Measurements from ENCODE around the gene BAD.
A peak's percentile ranks its signal among the peaks of the same experiment; 100 is the strongest.
"Not testable (repeated sequence)": the region's sequence is repeated elsewhere in the genome, so short reads cannot be mapped to it uniquely, and the experiment has no call there.

BAD gene

DNA sequence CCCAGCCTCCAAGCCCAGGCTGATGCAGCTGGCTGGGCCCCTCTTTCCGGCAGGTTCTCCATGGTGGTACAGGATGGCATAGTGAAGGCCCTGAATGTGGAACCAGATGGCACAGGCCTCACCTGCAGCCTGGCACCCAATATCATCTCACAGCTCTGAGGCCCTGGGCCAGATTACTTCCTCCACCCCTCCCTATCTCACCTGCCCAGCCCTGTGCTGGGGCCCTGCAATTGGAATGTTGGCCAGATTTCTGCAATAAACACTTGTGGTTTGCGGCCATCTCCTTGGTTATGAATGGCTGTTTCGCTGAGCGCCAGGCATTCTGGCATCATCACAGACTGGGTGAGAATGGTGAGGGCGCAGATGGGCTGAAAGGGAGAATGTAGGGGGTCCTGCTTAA lies 37.1 kb upstream of the BAD start:
- no CpG with 5 or more reads among the region's 5 CpGs for WGBS (ENCODE audit: insufficient coverage, insufficient read length)
- H3K36me3 ChIP-seq (ENCODE audit: control insufficient read depth, insufficient read depth, low read length) = peaks cover 14% of the 10 kb centered on the region
- H3K4me3 ChIP-seq (ENCODE audit: low read length) = no peak overlapping the region
- H3K27me3 ChIP-seq (ENCODE audit: control insufficient read depth, insufficient read depth, low read length) = no peaks in the 10 kb centered on the region
- H3K4me1 ChIP-seq (ENCODE audit: control insufficient read depth, insufficient read depth, low read length) = peaks cover 4% of the 10 kb centered on the region
- H3K27ac ChIP-seq (ENCODE audit: low read length) = no peak overlapping the region
- no peak for DNase-seq (ENCODE audit: low read depth, low spot score)
- H3K9me3 ChIP-seq (ENCODE audit: control insufficient read depth, insufficient read depth, low read length) = no peaks in the 10 kb centered on the region

DNA sequence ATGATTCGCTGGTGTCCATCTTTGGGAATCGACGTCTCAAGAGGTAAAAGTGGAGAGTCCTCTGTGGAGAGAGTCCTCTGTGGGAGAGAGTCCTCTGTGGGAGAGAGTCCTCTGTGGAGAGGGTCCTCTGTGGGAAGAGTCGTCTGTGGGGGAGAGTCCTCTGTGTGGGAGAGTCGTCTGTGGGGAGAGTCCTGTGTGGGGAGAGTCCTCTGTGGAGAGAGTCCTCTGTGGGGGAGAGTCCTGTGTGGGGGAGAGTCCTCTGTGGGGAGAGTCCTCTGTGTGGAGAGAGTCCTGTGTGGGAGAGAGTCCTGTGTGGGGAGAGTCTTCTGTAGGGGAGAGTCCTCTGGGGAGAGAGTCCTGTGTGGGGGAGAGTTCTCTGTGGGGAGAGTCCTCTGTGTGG lies 36.6 kb upstream of the BAD start:
- Histone ChIP-seq H3K36me3 (ENCODE audit: control insufficient read depth, insufficient read depth, low read length) (peaks cover 14% of the 10 kb centered on the region), H3K27me3 (ENCODE audit: control insufficient read depth, insufficient read depth, low read length) (no peaks in the 10 kb centered on the region), H3K4me1 (ENCODE audit: control insufficient read depth, insufficient read depth, low read length) (peaks cover 4% of the 10 kb centered on the region), H3K4me3 (ENCODE audit: low read length) (no peak overlapping the region), H3K27ac (ENCODE audit: low read length) (no peak overlapping the region), H3K9me3 (ENCODE audit: control insufficient read depth, insufficient read depth, low read length) (no peaks in the 10 kb centered on the region)
- WGBS (ENCODE audit: insufficient coverage, insufficient read length) = no CpG with 5 or more reads among the region's 5 CpGs
- DNase-seq (ENCODE audit: low read depth, low spot score) = no peak

DNA sequence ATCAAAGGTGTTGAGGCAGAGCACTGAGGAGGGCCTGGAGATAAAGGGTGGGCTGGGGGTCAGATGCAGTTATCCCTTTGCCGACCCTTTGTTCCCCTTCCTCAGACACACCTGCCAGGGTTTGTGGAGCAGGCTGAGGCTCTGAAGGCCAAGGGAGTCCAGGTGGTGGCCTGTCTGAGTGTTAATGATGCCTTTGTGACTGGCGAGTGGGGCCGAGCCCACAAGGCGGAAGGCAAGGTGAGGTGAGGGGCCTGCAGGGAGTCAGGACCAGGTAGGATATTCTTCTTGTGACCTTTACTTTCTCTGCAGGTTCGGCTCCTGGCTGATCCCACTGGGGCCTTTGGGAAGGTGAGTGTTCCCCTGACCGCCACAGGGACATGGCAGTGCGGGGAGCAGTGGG lies 36.1 kb upstream of the BAD start:
- no peak for DNase-seq (ENCODE audit: low read depth, low spot score)
- Histone ChIP-seq H3K27me3 (ENCODE audit: control insufficient read depth, insufficient read depth, low read length) (no peaks in the 10 kb centered on the region), H3K27ac (ENCODE audit: low read length) (no peak overlapping the region), H3K36me3 (ENCODE audit: control insufficient read depth, insufficient read depth, low read length) (peaks cover 14% of the 10 kb centered on the region), H3K4me1 (ENCODE audit: control insufficient read depth, insufficient read depth, low read length) (peaks cover 4% of the 10 kb centered on the region), H3K4me3 (ENCODE audit: low read length) (no peak overlapping the region), H3K9me3 (ENCODE audit: control insufficient read depth, insufficient read depth, low read length) (no peaks in the 10 kb centered on the region)
- WGBS (ENCODE audit: insufficient coverage, insufficient read length) = no CpG with 5 or more reads among the region's 7 CpGs

DNA sequence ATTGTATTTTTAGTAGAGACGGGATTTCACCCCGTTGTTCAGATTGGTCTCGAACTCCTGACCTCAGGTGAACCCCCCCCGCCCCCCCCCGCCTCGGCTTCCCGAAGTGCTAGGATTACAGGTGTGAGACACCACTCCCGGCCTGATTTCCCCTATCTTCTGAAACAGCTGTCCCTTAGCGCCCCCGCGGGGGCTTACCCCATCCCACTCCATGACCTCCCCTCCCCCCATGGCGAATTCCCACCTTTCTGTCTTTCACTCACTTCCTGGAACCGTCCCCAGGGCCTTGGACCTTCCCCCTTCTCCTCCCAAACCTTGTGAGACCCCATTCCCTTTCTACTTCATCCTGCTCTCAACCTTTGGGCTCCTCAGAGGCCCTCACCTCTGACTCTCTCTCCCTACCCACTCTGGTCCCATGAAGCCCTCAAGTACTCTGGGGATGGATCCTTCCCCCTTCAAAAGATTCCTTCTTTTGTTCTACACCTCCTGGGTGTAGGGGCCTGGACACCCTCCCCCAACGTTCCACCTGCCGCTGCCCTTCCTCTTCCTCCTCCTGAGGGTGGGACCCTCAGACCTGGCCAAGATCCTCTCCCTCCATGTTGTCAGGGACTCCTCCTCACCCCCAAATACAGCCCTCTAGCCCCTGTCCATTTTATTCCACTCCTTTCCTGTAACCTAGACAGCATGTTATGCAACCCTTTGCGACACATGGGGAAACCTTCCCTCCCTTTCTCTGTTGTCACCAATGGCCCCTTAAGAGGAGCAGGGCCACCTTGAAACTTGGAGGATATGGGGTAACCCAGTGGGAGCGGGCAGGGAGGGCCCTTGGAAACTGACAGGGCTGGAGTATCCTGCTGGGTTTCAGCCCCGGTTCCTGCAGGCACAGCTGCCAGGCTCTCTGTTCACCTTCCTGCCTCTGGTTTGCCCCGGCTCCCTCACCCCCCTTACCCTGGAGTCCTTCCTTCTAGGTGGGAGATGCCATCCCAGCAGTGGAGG lies 34.6 kb upstream of the BAD start:
- H3K4me3 ChIP-seq (ENCODE audit: low read length) = peak overlapping the region; percentile 67; the same call in 1 of the 2 replicates
- H3K9me3 ChIP-seq (ENCODE audit: control insufficient read depth, insufficient read depth, low read length) = no peaks in the 10 kb centered on the region
- H3K4me1 ChIP-seq (ENCODE audit: control insufficient read depth, insufficient read depth, low read length) = peaks cover 4% of the 10 kb centered on the region
- no CpG with 5 or more reads among the region's 19 CpGs for WGBS (ENCODE audit: insufficient coverage, insufficient read length)
- H3K36me3 ChIP-seq (ENCODE audit: control insufficient read depth, insufficient read depth, low read length) = peaks cover 18% of the 10 kb centered on the region
- no peak overlapping the region for H3K27ac ChIP-seq (ENCODE audit: low read length)
- H3K27me3 ChIP-seq (ENCODE audit: control insufficient read depth, insufficient read depth, low read length) = no peaks in the 10 kb centered on the region
- DNase-seq (ENCODE audit: low read depth, low spot score) = no peak

DNA sequence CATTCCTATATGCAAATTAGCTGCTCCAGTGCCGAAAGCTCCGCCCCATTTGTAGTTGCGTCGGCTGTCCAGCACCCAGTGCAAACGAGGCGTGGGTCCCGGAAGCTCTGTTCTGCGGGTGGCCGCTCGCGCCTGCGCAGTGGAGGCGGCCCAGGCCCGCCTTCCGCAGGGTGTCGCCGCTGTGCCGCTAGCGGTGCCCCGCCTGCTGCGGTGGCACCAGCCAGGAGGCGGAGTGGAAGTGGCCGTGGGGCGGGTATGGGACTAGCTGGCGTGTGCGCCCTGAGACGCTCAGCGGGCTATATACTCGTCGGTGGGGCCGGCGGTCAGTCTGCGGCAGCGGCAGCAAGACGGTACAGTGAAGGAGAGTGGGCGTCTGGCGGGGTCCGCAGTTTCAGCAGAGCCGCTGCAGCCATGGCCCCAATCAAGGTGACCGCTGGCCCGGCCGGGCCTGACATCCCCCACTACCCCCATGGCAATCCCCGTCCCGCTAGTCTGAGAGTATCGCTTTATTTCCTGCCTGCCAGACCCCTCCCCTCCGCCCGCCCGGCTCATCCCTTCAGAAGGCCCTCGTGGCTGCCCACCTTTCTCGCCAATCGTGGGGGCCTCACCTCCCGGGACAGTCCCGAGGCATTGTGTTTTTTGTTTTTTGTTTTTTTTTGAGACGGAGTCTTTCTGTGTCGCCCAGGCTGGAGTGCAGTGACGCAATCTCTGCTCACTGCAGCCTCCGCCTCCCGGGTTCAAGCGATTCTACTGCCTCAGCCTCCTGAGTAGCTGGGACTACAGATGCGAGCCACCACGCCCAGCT lies 33.7 kb upstream of the BAD start, which contains the start of gene PRDX5:
Gene PRDX5, plus strand, starts transcription at position 161 of the 805 bp plus-strand sequence. Its CDS starts 95 bp downstream, at position 256.
- Histone ChIP-seq H3K4me3 (ENCODE audit: low read length) (peak within 1 kb of the TSS; percentile 67), H3K27ac (ENCODE audit: low read length) (no peak within 1 kb of the TSS), H3K27me3 (ENCODE audit: control insufficient read depth, insufficient read depth, low read length) (no peaks in the 10 kb centered on the region), H3K36me3 (ENCODE audit: control insufficient read depth, insufficient read depth, low read length) (peaks cover 18% of the 10 kb centered on the region), H3K4me1 (ENCODE audit: control insufficient read depth, insufficient read depth, low read length) (peaks cover 3% of the 10 kb centered on the region; the same call in 1 of the 2 replicates), H3K9me3 (ENCODE audit: control insufficient read depth, insufficient read depth, low read length) (no peaks in the 10 kb centered on the region)
- WGBS (ENCODE audit: insufficient coverage, insufficient read length) = no CpG with 5 or more reads among the region's 61 CpGs
- DNase-seq (ENCODE audit: low read depth, low spot score) = no peak

DNA sequence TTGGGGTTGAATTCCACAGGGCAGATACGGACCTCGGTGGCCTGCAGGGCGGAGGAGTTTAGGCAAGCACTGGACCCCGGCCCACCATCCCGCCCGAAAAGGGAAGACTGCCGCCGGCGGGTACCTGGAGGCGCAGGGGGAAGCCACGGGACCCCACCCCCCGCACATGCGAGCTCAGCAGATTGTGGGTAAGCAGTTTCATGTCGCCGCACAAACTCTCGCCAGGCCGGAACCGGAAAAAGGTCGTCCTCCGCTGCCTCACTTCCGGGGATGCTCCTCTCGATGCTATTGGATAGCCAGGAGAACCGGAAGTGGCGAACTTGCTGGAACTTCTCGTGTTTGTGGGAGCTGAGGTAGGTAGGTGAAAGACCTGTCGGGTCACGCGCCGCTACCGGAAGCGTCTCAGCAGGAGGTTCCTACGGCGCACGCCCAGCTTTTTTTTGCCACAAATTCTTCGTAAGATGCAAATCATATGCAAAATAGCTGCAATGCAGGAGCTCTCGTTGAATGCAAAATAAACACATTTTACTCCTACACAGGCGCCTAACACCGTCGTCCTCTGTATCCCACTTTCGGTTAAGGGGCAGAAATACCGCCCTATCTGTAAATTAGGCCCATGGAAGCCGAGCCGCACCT lies 33.0 kb upstream of the BAD start, which contains the start of gene TRMT112:
Gene TRMT112, minus strand, starts transcription at position 235 of the 636 bp plus-strand sequence. Its CDS starts 33 bp downstream, at position 202.
- peaks cover 15% of the 10 kb centered on the region for H3K36me3 ChIP-seq (ENCODE audit: control insufficient read depth, insufficient read depth, low read length)
- peaks cover 3% of the 10 kb centered on the region; the same call in 1 of the 2 replicates for H3K4me1 ChIP-seq (ENCODE audit: control insufficient read depth, insufficient read depth, low read length)
- no peaks in the 10 kb centered on the region for H3K9me3 ChIP-seq (ENCODE audit: control insufficient read depth, insufficient read depth, low read length)
- H3K27ac ChIP-seq (ENCODE audit: low read length) = no peak within 1 kb of the TSS
- H3K27me3 ChIP-seq (ENCODE audit: control insufficient read depth, insufficient read depth, low read length) = no peaks in the 10 kb centered on the region
- DNase-seq (ENCODE audit: low read depth, low spot score) = peak; percentile 97
- H3K4me3 ChIP-seq (ENCODE audit: low read length) = peak within 1 kb of the TSS; percentile 67
- WGBS (ENCODE audit: insufficient coverage, insufficient read length) = no CpG with 5 or more reads among the region's 43 CpGs

DNA sequence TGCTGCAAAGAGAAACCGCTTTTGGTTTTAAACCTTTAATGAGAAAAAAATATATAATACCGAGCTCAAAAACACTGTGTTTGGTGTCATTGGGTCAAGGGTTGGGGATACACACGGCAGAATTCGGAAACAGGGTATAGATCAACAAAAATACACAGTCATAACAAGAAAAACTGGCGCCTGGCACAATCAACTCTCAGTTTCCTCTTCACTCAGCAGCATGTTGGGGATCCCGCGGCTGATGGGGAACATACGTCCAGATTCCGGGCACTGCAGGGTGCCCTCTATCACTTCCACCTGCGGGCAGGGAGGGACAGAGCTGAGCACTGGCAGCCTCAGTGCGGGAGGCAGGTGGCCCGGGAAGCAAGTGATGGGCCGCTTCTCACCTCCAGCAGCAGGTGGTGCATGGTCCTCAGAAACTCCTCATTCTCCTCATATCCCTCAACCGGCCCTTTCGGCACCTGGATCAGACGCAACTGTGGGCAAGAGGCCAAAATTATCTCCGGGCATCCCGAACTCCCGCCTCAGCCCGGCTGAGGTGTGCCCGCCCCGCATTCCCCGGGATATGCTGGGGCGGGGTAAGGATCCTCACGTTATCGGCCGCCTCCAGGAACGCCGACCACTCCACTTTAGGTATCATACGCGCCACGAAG lies 32.3 kb upstream of the BAD start:
- H3K4me1 ChIP-seq (ENCODE audit: control insufficient read depth, insufficient read depth, low read length) = peaks cover 3% of the 10 kb centered on the region; the same call in 1 of the 2 replicates
- H3K4me3 ChIP-seq (ENCODE audit: low read length) = peak overlapping the region; percentile 67; the same call in 1 of the 2 replicates
- peaks cover 11% of the 10 kb centered on the region for H3K36me3 ChIP-seq (ENCODE audit: control insufficient read depth, insufficient read depth, low read length)
- H3K27me3 ChIP-seq (ENCODE audit: control insufficient read depth, insufficient read depth, low read length) = no peaks in the 10 kb centered on the region
- no CpG with 5 or more reads among the region's 32 CpGs for WGBS (ENCODE audit: insufficient coverage, insufficient read length)
- H3K27ac ChIP-seq (ENCODE audit: low read length) = no peak overlapping the region
- no peak for DNase-seq (ENCODE audit: low read depth, low spot score)
- H3K9me3 ChIP-seq (ENCODE audit: control insufficient read depth, insufficient read depth, low read length) = no peaks in the 10 kb centered on the region

DNA sequence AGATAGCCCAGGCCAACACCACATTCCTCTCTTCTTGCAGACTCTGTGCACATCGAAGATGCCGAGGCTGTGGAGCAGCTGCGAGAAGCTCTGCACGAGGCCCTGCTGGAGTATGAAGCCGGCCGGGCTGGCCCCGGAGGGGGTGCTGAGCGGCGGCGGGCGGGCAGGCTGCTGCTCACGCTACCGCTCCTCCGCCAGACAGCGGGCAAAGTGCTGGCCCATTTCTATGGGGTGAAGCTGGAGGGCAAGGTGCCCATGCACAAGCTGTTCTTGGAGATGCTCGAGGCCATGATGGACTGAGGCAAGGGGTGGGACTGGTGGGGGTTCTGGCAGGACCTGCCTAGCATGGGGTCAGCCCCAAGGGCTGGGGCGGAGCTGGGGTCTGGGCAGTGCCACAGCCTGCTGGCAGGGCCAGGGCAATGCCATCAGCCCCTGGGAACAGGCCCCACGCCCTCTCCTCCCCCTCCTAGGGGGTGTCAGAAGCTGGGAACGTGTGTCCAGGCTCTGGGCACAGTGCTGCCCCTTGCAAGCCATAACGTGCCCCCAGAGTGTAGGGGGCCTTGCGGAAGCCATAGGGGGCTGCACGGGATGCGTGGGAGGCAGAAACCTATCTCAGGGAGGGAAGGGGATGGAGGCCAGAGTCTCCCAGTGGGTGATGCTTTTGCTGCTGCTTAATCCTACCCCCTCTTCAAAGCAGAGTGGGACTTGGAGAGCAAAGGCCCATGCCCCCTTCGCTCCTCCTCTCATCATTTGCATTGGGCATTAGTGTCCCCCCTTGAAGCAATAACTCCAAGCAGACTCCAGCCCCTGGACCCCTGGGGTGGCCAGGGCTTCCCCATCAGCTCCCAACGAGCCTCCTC lies 31.4 kb upstream of the BAD start:
- H3K4me3 ChIP-seq (ENCODE audit: low read length); H3K27me3 ChIP-seq (ENCODE audit: control insufficient read depth, insufficient read depth, low read length); DNase-seq (ENCODE audit: low read depth, low spot score); H3K4me1 ChIP-seq (ENCODE audit: control insufficient read depth, insufficient read depth, low read length); H3K9me3 ChIP-seq (ENCODE audit: control insufficient read depth, insufficient read depth, low read length); H3K27ac ChIP-seq (ENCODE audit: low read length); H3K36me3 ChIP-seq (ENCODE audit: control insufficient read depth, insufficient read depth, low read length): not testable (repeated sequence)
- WGBS (ENCODE audit: insufficient coverage, insufficient read length) = no CpG with 5 or more reads among the region's 25 CpGs
